Fibroblast of villous mesenchyme (primary cell): ENCODE results near the gene PPP2R2D. TPM values are rescaled to one million over a fixed set of nuclear protein-coding genes. Genes with fewer than 3 reads are reported as not detected.

Experiments
- DNase-seq: peaks from one replicate; pipeline ENCODE4 v3.0.0-alpha.2; 2010; ENCODE audit warnings: low read depth
- H3K4me3 ChIP-seq: 2 replicates; pipeline ENCODE4 v1.5.1; 2011; ENCODE audit warnings: low read depth, mild to moderate bottlenecking, low read length
- CTCF ChIP-seq: IDR thresholded peaks from 2 replicates; pipeline ENCODE4 v1.5.1; 2012; ENCODE audit warnings: low read depth, mild to moderate bottlenecking, low read length; ENCODE audit not compliant: insufficient read depth
- total RNA-seq: library from RNA; depleted of rRNA; stranded (reverse); fragments of >200 nt; gene quantifications from 2 replicates; pipeline ENCODE4 v1.2.3, GENCODE V29; 2012

Gene PPP2R2D
- total RNA-seq, 1 donor, result 30.7 TPM

GRCh38 chr10:131859341-131860020, 41.3 kb upstream of the PPP2R2D start:
- no peak for TF ChIP-seq CTCF
- H3K4me3 ChIP-seq, result no peak overlapping the region
- no peak for DNase-seq

- no peak for TF ChIP-seq CTCF
- no peak for DNase-seq
- no peak overlapping the region for H3K4me3 ChIP-seq
These were observed 40.5 kb upstream of the PPP2R2D start for GRCh38 chr10:131860311-131860710.

GRCh38 chr10:131860806-131861440, 39.9 kb upstream of the PPP2R2D start:
- DNase-seq, result no peak
- H3K4me3 ChIP-seq, result no peak overlapping the region
- no peak for TF ChIP-seq CTCF

GRCh38 chr10:131862548-131862947, 38.3 kb upstream of the PPP2R2D start:
- no peak overlapping the region for H3K4me3 ChIP-seq
- no peak for DNase-seq
- TF ChIP-seq CTCF, result no peak

- TF ChIP-seq CTCF, result no peak
- H3K4me3 ChIP-seq, result no peak overlapping the region
- no peak for DNase-seq
These were observed 35.4 kb upstream of the PPP2R2D start for GRCh38 chr10:131865223-131865917.

GRCh38 chr10:131866673-131867072, 34.1 kb upstream of the PPP2R2D start:
- DNase-seq, result no peak
- no peak overlapping the region for H3K4me3 ChIP-seq
- TF ChIP-seq CTCF, result no peak
